HG03354 (cell line): ENCODE results near the gene ALDH18A1.
"Not testable (repeated sequence)": the region's sequence is repeated elsewhere in the genome, so short reads cannot be mapped to it uniquely, and the experiment has no call there.

Experiments
- ATAC-seq: cut with Tn5 transposase; IDR thresholded peaks from one replicate; pipeline ENCODE4 v1.9.1; 2021; ENCODE audit warnings: mild to moderate bottlenecking; ENCODE audit not compliant: unreplicated experiment, poor library complexity, severe bottlenecking

Gene ALDH18A1

GRCh38 chr10:95651346-95652060 lies 5.0 kb downstream of the ALDH18A1 start:
- ATAC-seq = no peak

- ATAC-seq = no peak
Observed at GRCh38 chr10:95650232-95650631, 6.3 kb downstream of the ALDH18A1 start.

- no peak for ATAC-seq
Observed at GRCh38 chr10:95648138-95648537, 8.4 kb downstream of the ALDH18A1 start.

- ATAC-seq = no peak
Observed at GRCh38 chr10:95646160-95646559, 10.4 kb downstream of the ALDH18A1 start.

- ATAC-seq = no peak
Observed at GRCh38 chr10:95644901-95645300, 11.6 kb downstream of the ALDH18A1 start.

DNA sequence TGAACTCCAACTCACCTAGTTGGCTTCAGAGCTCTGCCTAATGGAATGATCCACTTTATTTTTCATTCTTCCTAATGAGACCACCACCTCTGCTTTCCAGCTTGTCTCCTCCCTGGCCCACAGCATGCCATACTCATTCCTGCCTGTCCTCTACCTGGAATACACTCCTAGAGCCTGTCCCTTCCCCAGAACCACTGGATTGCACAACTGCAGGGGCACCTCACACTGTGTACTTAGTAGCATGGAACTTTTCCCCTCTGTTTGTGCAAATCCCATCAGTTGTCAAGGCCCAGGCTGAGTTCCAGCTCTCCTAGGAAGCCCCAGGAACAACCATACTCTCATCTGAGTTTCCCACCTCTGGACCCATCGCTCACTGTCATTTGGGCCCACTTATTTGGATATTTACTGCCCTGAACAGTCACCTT lies 15.6 kb downstream of the ALDH18A1 start:
- no peak for ATAC-seq

DNA sequence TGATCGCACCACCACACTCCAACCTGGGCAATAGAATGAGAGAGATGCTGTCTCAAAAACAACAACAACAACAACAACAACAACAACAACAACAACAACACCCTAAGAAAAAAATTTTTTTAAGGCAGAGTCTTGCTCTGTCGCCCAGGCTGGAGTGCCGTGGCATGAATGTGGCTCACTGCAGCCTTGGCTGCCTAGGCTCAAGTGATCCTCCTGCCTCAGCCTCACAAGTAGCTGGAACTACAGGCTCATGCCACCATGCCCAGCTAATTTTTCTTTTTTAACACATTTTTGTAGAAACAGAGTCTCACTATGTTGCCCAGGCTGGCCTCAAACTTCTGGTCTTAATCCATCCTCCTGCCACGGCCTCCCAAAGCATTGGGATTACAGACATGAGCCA lies 18.6 kb downstream of the ALDH18A1 start:
- no peak for ATAC-seq

DNA sequence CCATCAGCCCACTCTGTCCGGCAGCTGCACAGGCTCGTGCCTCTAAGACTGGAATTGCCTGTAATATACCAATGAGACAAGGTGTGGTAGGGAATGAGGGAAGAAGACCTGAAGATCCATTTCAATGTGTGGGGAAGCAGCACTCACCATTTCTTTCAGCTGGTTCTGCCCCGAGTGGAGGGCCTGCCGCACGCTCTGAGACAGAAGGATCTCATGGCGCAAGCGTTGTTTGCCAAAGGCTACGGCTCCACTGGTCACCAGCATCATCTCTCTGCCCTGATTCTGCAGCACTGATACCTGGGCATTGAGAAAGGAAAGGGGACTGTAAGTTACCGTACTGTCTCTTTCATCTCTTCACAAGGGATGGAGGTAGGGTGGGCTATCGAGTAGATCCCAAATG lies 19.4 kb downstream of the ALDH18A1 start:
- ATAC-seq = no peak

DNA sequence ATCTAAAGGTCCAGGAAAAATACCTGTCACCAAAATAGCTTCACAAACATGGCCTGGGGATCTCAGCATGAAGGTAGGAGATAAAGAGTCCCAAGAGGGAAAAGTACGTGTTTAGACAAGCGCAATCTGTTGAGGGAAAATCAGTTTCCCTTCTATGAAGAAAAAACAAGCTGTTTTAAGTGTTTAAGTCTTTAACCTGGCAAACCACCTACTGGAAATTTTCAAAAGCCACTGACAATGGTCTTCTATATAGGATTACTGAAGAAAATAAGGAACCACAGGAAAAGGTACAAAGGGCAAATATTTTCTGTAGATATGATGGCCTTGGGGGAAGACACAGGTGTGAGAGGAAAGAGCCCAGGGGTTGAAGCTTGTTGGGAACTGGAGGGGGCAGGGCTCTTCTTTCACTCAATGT lies 21.2 kb downstream of the ALDH18A1 start:
- no peak for ATAC-seq

GRCh38 chr10:95628786-95629185 lies 27.7 kb downstream of the ALDH18A1 start:
- no peak for ATAC-seq

GRCh38 chr10:95626500-95626899 lies 30.0 kb downstream of the ALDH18A1 start:
- no peak for ATAC-seq

DNA sequence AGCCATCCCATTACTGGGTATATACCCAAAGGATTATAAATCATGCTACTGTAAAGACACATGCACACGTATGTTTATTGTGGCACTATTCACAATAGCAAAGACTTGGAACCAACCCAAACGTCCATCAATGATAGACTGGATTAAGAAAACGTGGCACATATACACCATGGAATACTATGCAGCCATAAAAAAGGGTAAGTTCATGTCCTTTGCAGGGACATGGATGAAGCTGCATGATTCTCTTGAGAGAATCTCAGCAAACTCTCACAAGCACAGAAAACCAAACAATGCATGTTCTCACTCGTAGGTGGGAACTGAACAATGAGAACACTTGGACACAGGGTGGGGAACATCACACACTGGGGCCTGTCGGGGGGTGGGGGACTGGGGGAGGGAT lies 36.1 kb downstream of the ALDH18A1 start:
- ATAC-seq = not testable (repeated sequence)

DNA sequence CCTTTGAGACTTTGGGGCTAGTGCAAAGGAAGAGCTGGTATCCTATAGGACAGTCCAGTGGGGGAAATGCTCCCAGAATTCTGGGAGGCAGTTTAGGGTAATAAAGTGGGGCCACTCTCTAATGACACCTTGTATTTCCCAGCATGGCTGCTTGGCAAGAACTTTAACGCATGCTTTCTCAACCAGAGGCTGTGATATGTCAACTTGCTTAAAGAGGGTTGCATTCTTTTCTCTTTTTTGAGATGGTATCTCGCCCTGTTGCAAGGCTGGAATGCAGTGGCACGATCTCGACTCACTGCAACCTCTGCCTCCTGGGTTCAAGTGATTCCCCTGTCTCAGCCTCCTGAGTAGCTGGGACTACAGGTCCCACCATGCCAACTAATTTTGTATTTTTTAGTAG lies 38.4 kb downstream of the ALDH18A1 start:
- ATAC-seq = no peak

DNA sequence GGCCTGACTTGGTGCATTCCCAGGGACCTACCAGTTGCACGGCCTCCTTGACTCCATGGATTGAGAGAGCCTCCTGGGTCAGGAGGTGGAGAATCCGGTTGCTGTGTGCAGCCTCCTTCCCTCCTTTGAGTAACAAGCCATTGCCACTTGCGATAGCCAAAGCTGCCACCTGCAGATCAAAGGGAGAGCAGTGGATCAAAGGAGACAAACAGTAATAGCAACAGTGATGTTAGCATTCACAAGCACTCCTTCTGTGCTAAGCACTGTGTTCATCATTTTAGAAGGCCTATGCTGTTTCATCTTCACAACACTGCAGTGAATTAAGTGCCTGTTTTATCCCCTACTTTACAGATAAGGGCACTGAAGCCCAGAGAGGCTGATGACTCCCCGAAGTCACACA lies 40.1 kb downstream of the ALDH18A1 start:
- no peak for ATAC-seq

DNA sequence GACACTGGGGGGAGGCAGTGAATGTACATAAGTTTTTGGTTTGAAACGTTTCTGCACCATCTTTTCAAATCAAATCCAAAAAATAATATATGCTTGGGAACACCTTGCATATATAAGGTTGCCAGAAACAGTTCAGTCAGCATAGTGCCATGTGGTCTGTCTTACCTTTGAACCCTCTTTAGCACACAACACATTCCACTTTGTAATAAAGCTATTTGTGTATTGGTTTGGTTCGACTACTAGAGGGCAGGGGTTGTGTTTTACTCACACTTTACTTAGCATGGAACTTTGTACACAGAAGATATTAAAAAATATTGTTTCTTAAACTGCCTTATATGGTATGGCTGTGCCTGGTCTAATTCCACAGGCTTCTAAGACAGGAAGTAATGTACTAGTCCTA lies 43.2 kb downstream of the ALDH18A1 start:
- no peak for ATAC-seq

DNA sequence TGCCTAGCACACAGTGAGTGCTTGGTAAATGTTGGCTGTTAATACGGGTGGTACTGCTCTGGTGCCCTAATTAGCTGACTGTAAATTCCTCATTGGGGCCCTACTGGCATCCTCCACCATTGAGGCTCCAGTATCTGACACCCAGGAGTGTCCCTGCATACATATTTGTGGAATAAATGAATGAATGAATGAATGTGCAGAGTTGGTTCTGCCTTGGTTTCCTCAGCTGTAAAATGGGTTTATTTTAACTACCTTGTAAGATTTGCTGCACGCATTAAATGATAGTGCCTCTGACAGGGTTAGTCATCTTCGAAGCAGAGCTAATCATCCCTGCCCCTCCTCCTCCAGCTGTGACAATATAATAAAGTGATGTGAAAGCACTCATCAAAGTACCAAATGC lies 45.8 kb downstream of the ALDH18A1 start:
- no peak for ATAC-seq

GRCh38 chr10:95606922-95607321 lies 49.6 kb downstream of the ALDH18A1 start:
- no peak for ATAC-seq

DNA sequence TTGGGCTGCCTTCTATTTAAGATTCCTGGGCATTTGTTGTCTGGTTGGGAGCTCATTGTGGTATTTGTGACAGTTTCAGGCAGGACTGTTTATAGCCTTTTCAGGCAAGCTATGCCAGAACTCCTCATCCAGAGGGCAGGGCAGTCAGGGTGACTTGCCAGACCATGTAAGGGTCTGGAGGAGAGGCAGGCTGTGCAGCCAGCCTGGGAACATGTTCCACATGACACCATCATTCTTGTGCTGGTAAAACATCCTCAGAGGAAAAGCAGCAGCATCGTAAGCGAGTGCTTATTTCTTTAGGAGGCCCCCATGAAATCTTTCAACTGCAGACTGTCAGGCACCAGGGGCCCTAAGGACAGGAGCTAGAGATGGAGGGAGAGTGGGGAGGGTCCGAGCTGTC lies 51.3 kb downstream of the ALDH18A1 start:
- no peak for ATAC-seq

- ATAC-seq = no peak
Observed at GRCh38 chr10:95604630-95605029, 51.9 kb downstream of the ALDH18A1 start.

DNA sequence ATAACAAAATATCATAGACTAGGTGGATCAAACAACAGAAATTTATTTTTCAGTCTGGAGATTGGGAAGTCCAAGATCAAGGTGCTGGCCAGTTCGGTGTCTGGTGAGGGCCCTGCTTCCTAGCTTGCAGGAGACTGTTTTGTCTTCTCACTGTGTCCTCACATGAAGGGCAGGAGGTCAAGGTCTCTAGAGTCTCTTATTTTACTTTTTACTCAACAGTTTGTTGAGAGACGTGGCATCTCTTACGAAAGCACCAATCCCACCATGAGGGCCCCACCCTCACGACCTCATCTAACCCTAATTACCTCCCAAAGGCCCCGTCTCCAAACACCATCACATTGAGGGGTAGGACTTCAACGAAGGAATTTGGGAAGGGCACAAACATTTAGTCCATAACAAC lies 54.1 kb downstream of the ALDH18A1 start:
- ATAC-seq = no peak

GRCh38 chr10:95601116-95601719 lies 55.3 kb downstream of the ALDH18A1 start:
- peak; percentile 68 for ATAC-seq

GRCh38 chr10:95600158-95600557 lies 56.4 kb downstream of the ALDH18A1 start:
- no peak for ATAC-seq
